GM10266 (cell line): Measurements from ENCODE around the gene BTRC.

ENCODE experiments used
- DNase-seq: peaks from one replicate; pipeline ENCODE4 v3.0.0; 2012; ENCODE audit errors: extremely low spot score
- CTCF ChIP-seq: IDR thresholded peaks from 2 replicates; pipeline ENCODE4 v1.5.1; 2012; ENCODE audit warnings: mild to moderate bottlenecking, low read depth; ENCODE audit not compliant: control insufficient read depth, insufficient read depth; ENCODE audit errors: missing control alignments

The BTRC gene

GRCh38 chr10:101529207-101529606 is 175.2 kb downstream of the BTRC start:
- TF ChIP-seq CTCF: no peak

GRCh38 chr10:101529725-101530553 is 176.0 kb downstream of the BTRC start:
- no peak for DNase-seq
- TF ChIP-seq CTCF: no peak

More at GRCh38 chr10:101529207-101529606, 175.2 kb downstream of the BTRC start:
- no peak for DNase-seq

- TF ChIP-seq CTCF: no peak
- DNase-seq: peak; percentile 44
Observed at GRCh38 chr10:101535949-101536348, 182.0 kb downstream of the BTRC start.

GRCh38 chr10:101536800-101537199 is 182.8 kb downstream of the BTRC start:
- peak; percentile 37 for DNase-seq
- TF ChIP-seq CTCF: peak; percentile 47

- no peak for TF ChIP-seq CTCF
- no peak for DNase-seq
Observed at GRCh38 chr10:101538446-101538845, 184.5 kb downstream of the BTRC start.

GRCh38 chr10:101545898-101546297 is 191.9 kb downstream of the BTRC start:
- no peak for TF ChIP-seq CTCF
- no peak for DNase-seq

GRCh38 chr10:101550965-101551364 is 197.0 kb downstream of the BTRC start:
- no peak for TF ChIP-seq CTCF
- no peak for DNase-seq
